IPS DF 4.7 (cell line): ENCODE results near the gene ANP32B.

ENCODE experiments used
- DNase-seq: peaks from one replicate; pipeline ENCODE4 v3.0.0-alpha.2; 2013; ENCODE audit warnings: low spot score; ENCODE audit errors: extremely low read depth

Gene ANP32B

DNA sequence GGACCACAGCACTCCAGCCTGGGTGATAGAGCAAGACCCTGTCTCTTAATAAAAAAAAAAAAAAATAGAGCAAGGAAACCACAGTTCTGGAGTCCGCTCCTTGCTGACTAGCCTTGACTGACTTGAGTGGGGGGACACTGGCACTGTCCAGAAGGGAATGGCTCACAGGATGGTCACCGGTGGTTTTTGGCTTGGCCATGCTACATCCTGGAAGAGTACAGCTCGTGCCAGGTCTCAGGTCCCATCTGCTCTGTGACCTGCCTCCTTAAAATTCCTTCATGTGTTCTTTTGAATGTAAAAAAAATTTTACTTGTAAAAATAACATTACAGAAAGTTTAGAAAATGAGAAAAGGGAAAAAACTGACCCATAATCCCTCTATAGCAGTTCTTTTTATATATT, 79.0 kb downstream of the ANP32B start:
- DNase-seq, result no peak

DNA sequence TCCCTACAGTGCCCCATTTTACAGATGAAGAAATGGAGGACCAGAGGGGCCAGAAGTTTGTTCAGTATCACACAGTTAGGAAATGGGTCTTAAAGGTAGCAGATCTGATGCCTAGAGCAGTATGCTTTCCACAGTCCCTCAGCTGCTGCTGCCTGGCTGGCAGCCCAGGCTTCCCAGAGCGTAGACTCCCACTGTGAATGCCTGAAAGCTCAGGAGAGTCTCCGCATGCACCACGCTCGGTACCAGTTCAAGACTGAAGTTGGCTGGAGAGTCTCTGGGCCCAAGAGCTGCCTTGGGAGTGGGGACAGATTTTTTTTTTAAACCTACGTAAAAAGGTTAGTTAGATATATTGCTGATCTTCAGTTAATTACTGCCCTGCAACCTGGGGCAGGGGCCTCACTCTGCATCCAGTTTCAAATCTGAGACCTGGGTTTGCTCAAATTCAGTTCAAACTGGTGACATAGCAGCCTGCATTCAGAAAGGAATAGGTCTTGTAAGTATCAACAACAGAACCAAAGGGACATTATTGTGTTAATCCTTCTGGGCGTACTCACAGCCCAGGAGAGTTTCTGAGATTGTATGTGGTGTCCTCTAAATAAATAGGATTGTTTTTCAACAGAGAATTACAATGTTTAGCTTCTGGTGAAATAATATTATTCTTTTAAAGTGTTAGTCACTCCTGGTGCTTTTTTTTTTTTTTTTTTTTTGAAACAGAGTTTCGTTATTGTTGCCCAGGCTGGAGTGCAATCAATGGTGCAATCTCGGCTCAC, 81.7 kb downstream of the ANP32B start:
- no peak for DNase-seq
